ENCODE results near the gene SULT4A1.
"Not testable (repeated sequence)": the region's sequence is repeated elsewhere in the genome, so short reads cannot be mapped to it uniquely, and the experiment has no call there.

Gene SULT4A1

DNA sequence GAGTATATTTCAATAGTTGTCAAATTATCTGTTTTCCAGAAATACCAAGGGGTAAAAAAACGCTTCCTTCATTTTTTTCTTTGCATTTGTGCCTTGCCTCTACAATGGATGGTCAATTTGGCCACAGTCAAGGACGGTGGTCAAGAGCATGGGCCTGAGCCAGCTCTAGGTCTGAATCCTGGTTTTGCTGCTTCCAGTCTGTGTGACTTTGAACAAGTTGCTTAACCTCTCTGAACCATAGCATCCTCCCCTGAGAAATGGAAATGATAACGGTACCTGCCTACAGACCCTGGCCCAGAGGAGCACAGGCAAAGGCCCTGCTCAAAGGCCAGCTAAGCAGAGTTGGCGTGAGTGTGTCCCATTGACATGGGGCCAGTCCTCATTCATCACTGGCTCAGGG, 26.4 kb upstream of the SULT4A1 start:
- intact Hi-C loops (cut with DNase I) = no loop called here
- DNase-seq = peak in 2 of 10 donors; percentile 16 to 29

GRCh38 chr22:43887391-43887790, 25.1 kb upstream of the SULT4A1 start:
- intact Hi-C loops (cut with DNase I) = no loop called here
- DNase-seq = peak in 3 of 10 donors; percentile 19 to 49 (median 35)

- intact Hi-C loops (cut with DNase I) = no loop called here
- DNase-seq = peak in 4 of 10 donors; percentile 10 to 60 (median 30)
These were observed 23.9 kb upstream of the SULT4A1 start for GRCh38 chr22:43886231-43886630.

DNA sequence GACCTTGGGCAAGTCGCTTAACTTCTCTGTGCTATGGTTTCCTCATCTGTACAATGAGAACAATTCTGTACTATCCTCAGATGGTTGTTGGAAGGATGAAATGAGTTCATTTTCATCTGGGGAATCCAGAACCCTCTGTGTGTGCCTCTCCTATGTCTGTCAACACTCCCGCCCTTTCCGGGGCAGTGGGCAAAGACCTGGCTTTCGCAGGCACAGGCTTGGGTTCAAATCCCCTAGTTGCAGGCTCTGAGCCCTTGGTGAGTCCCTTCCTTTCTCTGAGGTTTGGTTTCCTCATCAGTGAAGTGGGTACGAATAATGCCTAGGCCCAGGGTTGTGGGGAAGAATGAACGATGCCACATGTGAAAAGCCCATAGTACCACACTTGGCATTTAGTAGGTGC, 23.5 kb upstream of the SULT4A1 start:
- DNase-seq = peak in 1 of 10 donors; percentile 57
- intact Hi-C loops (cut with DNase I) = no loop called here

DNA sequence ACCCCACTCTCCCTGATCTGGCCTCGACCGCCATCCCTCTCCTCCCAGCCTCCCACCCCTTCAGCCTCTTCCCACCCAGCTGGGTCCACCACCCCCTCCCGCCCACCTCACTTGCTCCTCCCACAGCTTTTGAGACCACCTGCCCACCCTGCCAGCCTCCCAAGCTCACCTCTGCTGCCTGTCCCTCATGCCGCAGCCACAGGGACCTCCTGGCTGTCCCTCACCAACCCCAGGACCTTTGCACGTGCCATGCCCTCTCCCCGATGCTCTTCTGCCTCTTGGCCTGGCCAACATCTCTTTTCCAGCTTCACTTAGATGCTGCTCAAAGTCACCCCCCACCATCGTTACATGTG, 23.0 kb upstream of the SULT4A1 start:
- peak in 2 of 10 donors; percentile 59 to 69 for DNase-seq
- intact Hi-C loops (cut with DNase I) = no loop called here

DNA sequence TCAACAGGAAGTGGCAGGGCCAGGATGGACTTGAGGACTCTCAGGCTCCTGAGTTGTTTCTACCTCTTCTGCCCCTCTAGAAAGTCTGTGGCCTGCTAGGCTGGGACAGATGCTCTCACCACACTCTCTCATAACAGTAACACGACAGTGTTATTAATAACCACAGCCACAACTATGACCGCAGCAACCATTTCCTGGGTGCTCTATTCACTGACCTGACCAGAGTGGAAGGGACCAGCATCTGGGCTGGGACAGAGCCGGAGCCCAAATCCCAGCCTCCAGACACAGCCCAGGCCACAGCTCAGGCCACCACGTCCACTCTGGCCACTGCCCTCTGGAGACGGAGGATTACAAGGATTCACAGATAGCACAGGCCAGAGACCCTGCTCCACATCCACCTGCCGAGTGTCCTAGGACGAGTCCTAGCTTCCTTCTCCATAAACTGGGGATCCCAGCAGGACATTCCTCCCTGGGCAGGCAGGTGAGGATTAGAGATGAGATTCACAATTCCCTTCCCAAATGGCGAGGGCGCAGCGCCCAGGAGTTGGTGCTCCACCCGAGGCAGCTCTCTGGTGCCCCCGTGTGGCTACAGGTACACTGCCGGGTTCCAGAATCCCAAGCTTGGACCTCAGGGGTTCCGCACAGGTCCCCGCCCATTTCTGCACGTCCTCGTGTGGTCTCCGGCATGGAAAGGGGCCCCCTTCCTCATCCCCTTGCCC, 22.4 kb upstream of the SULT4A1 start:
- intact Hi-C loops (cut with DNase I) = no loop called here
- DNase-seq = peak; percentile 36 to 94 (median 72)

DNA sequence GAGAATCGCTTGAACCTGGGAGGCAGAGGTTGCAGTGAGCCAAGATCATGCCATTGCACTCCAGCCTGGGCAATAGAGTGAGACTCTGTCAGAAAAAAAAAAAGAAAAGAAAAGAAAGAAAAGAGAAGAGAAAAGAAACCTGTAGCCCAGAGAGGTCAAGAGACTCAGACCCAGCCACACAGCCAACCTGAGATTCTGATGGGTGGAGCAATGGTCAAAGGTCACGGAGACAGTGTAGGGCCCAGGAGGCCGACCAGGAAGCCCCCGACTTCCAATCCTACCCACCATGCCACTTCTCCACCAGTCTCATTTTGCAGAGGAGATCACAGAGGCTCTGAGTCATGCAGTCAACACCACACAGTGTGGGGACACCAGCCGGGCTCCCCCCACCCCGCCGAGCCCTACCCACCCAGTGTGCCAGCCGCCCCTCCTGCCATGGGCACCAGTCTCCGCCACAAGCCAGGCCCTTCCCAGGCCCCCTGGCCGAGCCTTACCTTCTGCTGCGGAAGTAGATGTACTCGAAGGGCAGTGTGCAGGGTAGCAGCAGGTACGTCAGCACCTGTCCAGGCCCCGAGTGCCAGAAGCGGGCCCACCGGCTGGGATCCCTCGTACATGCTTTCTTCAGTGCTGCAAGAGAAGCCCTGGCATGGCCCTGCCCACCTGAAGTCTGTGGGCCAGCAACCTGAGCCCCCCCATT, 21.6 kb upstream of the SULT4A1 start:
- DNase-seq = peak in 5 of 10 donors; percentile 4 to 80 (median 39)
- intact Hi-C loops (cut with DNase I) = no loop called here

- intact Hi-C loops (cut with DNase I) = no loop called here
- peak in 5 of 10 donors; percentile 9 to 78 (median 52) for DNase-seq
These were observed 20.8 kb upstream of the SULT4A1 start for GRCh38 chr22:43883012-43883661.

GRCh38 chr22:43882122-43882767, 19.9 kb upstream of the SULT4A1 start:
- intact Hi-C loops (cut with DNase I) = no loop called here
- DNase-seq = peak in 4 of 10 donors; percentile 18 to 67 (median 41)

- DNase-seq = peak in 5 of 10 donors; percentile 6 to 76 (median 39)
- intact Hi-C loops (cut with DNase I) = no loop called here
These were observed 19.1 kb upstream of the SULT4A1 start for GRCh38 chr22:43881091-43882061.

GRCh38 chr22:43880541-43880991, 18.3 kb upstream of the SULT4A1 start:
- intact Hi-C loops (cut with DNase I) = no loop called here
- DNase-seq = peak in 4 of 10 donors; percentile 1 to 74 (median 31)

GRCh38 chr22:43879901-43880540, 17.7 kb upstream of the SULT4A1 start:
- intact Hi-C loops (cut with DNase I) = no loop called here
- peak in 3 of 10 donors; percentile 2 to 75 (median 56) for DNase-seq

- intact Hi-C loops (cut with DNase I) = no loop called here
- DNase-seq = peak in 4 of 10 donors; percentile 6 to 62 (median 45)
These were observed 16.7 kb upstream of the SULT4A1 start for GRCh38 chr22:43878831-43879550.

- intact Hi-C loops (cut with DNase I) = no loop called here
- DNase-seq = peak in 2 of 10 donors; percentile 48 to 53
These were observed 15.9 kb upstream of the SULT4A1 start for GRCh38 chr22:43878079-43878795.

DNA sequence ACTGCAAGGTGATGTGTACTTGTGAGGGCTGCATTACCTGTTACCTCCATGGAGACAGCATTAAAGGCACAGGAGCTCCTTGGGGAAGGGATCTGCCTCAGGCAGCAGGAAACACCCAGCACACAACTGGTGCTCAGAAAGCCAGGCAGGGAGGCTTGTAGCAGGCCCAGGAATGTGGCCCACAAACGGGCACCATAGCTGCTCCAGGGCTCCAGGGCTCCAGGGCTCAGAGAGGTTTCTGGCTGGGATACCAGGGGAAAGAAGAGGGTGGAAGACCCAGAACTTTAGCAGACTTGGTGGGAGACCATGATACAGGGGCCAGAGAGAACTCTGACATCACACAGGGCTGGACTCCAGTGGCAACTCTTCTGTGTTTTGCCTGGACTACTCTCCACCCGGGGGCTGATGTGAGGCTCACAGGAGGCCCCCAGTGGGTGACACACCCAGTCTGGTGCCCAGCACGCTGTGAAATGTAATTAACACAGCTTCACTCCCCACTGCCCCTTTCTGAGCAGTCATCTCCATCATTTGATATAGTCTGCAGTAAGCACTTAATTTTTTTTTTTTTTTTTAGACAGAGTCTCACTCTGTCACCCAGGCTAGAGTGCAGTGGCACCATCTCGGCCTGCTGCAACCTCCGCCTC, 14.7 kb upstream of the SULT4A1 start:
- intact Hi-C loops (cut with DNase I) = no loop called here

GRCh38 chr22:43869799-43870198, 7.5 kb upstream of the SULT4A1 start:
- intact Hi-C loops (cut with DNase I) = no loop called here

More for the DNA sequence above, 14.7 kb upstream of the SULT4A1 start:
- peak in 2 of 10 donors; percentile 1 to 59 for DNase-seq

GRCh38 chr22:43869001-43869400, 6.7 kb upstream of the SULT4A1 start:
- DNase-seq; intact Hi-C loops (cut with DNase I): not testable (repeated sequence)

More at GRCh38 chr22:43869799-43870198, 7.5 kb upstream of the SULT4A1 start:
- no peak for DNase-seq

All from posterior cingulate gyrus (tissue), 11 donors.